ENCODE data around the gene FETUB. TPM values are rescaled to one million over a fixed set of nuclear protein-coding genes. Genes with fewer than 3 reads are reported as not detected.

FETUB gene
- total RNA-seq, 1 experiment from 2014 or later = not detected

- no peak for TF ChIP-seq TCF7L2 (IDR thresholded peaks at IDR 0.05; ENCODE audit: borderline replicate concordance, extremely low read depth, insufficient read depth, insufficient read length)
- TF ChIP-seq ELF1 (IDR thresholded peaks at IDR 0.05; ENCODE audit: borderline replicate concordance, low read depth) = no peak
- TF ChIP-seq SIN3A (IDR thresholded peaks at IDR 0.05; ENCODE audit: low read depth) = no peak
- TF ChIP-seq EGR1 (IDR thresholded peaks at IDR 0.05; ENCODE audit: low read depth) = no peak
- no peak for TF ChIP-seq RAD21 (IDR thresholded peaks at IDR 0.05; ENCODE audit: low read depth)
- TF ChIP-seq CTCF (IDR thresholded peaks at IDR 0.05 in 2 of 3, conservative IDR thresholded peaks at IDR 0.05 in 1 of 3; ENCODE audit: borderline replicate concordance in 1 of 3, insufficient read depth in 1 of 3, low read depth in 2 of 3, low read length in 2 of 3) = no peak
- TF ChIP-seq ZBTB33 (IDR thresholded peaks at IDR 0.05; ENCODE audit: extremely low read depth, insufficient replicate concordance, low read length) = no peak
- TF ChIP-seq POLR2AphosphoS5 (IDR thresholded peaks at IDR 0.05; ENCODE audit: low read depth, low read length) = no peak
- no peak for TF ChIP-seq YY1 (IDR thresholded peaks at IDR 0.05; ENCODE audit: extremely low read depth, insufficient replicate concordance, low read depth, low read length)
- no peak for TF ChIP-seq EZH2 (IDR thresholded peaks at IDR 0.05)
- TF ChIP-seq CEBPB (IDR thresholded peaks at IDR 0.05; ENCODE audit: low read depth) = no peak
- TF ChIP-seq ATF3 (IDR thresholded peaks at IDR 0.05) = no peak
- TF ChIP-seq ZFX (IDR thresholded peaks at IDR 0.05) = no peak
- TF ChIP-seq MAX (IDR thresholded peaks at IDR 0.05) = no peak
- no peak for TF ChIP-seq FOSL1 (IDR thresholded peaks at IDR 0.05; ENCODE audit: low read depth)
- TF ChIP-seq SP1 (IDR thresholded peaks at IDR 0.05; ENCODE audit: low read depth) = no peak
- Histone ChIP-seq H4K20me1 (ENCODE audit: insufficient read depth) (no peaks in the 10 kb centered on the region), H3K9me2 (ENCODE audit: insufficient read depth) (no peaks in the 10 kb centered on the region), H3K4me2 (ENCODE audit: low read length) (no peak overlapping the region), H3K36me3 (ENCODE audit: control insufficient read depth in 1 of 2, insufficient read depth in 2 of 2, low read length in 2 of 2) (no peaks in the 10 kb centered on the region), H3K9ac (ENCODE audit: low read length) (no peak overlapping the region), H3K79me2 (ENCODE audit: insufficient read depth, low read length) (no peaks in the 10 kb centered on the region), H3K9me3 (ENCODE audit: control insufficient read depth in 1 of 2, insufficient read depth in 1 of 2, low read depth in 1 of 2, low read length in 2 of 2) (no peaks in the 10 kb centered on the region), H3K4me3 (replicated peaks in 1 of 2; ENCODE audit: low read depth in 1 of 2, low read length in 2 of 2) (no peak overlapping the region), H3K27ac (ENCODE audit: low read depth, low read length) (no peak overlapping the region), H2AFZ (ENCODE audit: low read depth, low read length, poor library complexity, severe bottlenecking) (no peak overlapping the region), H3K4me1 (ENCODE audit: control insufficient read depth in 1 of 2, insufficient read depth in 2 of 2, low read length in 2 of 2) (peaks cover 0 to 5% of the 10 kb centered on the region in 2 experiments; a peak in 1 of 4 replicates), H3K27me3 (ENCODE audit: insufficient read depth, low read length) (no peaks in the 10 kb centered on the region)
- RAD21 ChIA-PET (ENCODE audit: low non-redundant PET in 1 of 2, low total read pairs in 2 of 2, uncharacterized antibody in 2 of 2, unreplicated experiment in 2 of 2) = no interaction called here
- DNase-seq (ENCODE audit: low read depth, low spot score) (no peak), ATAC-seq (no peak)
- CTCF ChIA-PET = no interaction called here
- intact Hi-C loops (cut with micrococcal nuclease) = no loop called here
- POLR2A ChIA-PET = interaction anchor here (1.0 kb wide), 1 partner anchor 67 kb away, joined by 3 read pairs; the partner anchor contains the start of gene DNAJB11
- no TSS peak for BruUV-seq (replicated peaks)
Observed at GRCh38 chr3:186637686-186638085, 2.5 kb upstream of the FETUB start.

All from HCT116 (cell line).